ENCODE data around the gene XYLB.

XYLB gene

GRCh38 chr3:38314112-38314763 is 32.3 kb upstream of the XYLB start:
- H3K27ac ChIP-seq: no peak overlapping the region
- H3K27me3 ChIP-seq: no peaks in the 10 kb centered on the region
- TF ChIP-seq CTCF (IDR thresholded peaks at IDR 0.05): no peak
- no peaks in the 10 kb centered on the region for H3K36me3 ChIP-seq
- no peaks in the 10 kb centered on the region for H3K9me3 ChIP-seq
- no peak overlapping the region for H3K4me3 ChIP-seq (ENCODE audit: low read depth in 1 of 2, low read length in 1 of 2)
- H3K4me1 ChIP-seq (ENCODE audit: control insufficient read depth in 1 of 2, insufficient read depth in 1 of 2, low read depth in 1 of 2, low read length in 1 of 2): peaks cover 43 to 59% of the 10 kb centered on the region in 2 experiments

- H3K36me3 ChIP-seq: no peaks in the 10 kb centered on the region
- no peak overlapping the region for H3K4me3 ChIP-seq (ENCODE audit: low read depth in 1 of 2, low read length in 1 of 2)
- no peak for TF ChIP-seq CTCF (IDR thresholded peaks at IDR 0.05)
- H3K4me1 ChIP-seq (ENCODE audit: control insufficient read depth in 1 of 2, insufficient read depth in 1 of 2, low read depth in 1 of 2, low read length in 1 of 2): peaks cover 43 to 59% of the 10 kb centered on the region in 2 experiments
- H3K27ac ChIP-seq: no peak overlapping the region
- H3K9me3 ChIP-seq: no peaks in the 10 kb centered on the region
- no peaks in the 10 kb centered on the region for H3K27me3 ChIP-seq
Measured at GRCh38 chr3:38314764-38315487, 31.7 kb upstream of the XYLB start.

- TF ChIP-seq CTCF (IDR thresholded peaks at IDR 0.05): no peak
- Histone ChIP-seq H3K4me1 (ENCODE audit: control insufficient read depth in 1 of 2, insufficient read depth in 1 of 2, low read depth in 1 of 2, low read length in 1 of 2) (peaks cover 41 to 55% of the 10 kb centered on the region in 2 experiments), H3K27ac (no peak overlapping the region), H3K27me3 (no peaks in the 10 kb centered on the region), H3K4me3 (ENCODE audit: low read depth in 1 of 2, low read length in 1 of 2) (no peak overlapping the region), H3K36me3 (no peaks in the 10 kb centered on the region), H3K9me3 (no peaks in the 10 kb centered on the region)
Measured at GRCh38 chr3:38315488-38316230, 30.9 kb upstream of the XYLB start.

- Histone ChIP-seq H3K36me3 (no peaks in the 10 kb centered on the region), H3K4me1 (ENCODE audit: control insufficient read depth in 1 of 2, insufficient read depth in 1 of 2, low read depth in 1 of 2, low read length in 1 of 2) (peaks cover 31 to 46% of the 10 kb centered on the region in 2 experiments), H3K27ac (peak overlapping the region; percentile 64), H3K4me3 (ENCODE audit: low read depth in 1 of 2, low read length in 1 of 2) (no peak overlapping the region), H3K27me3 (no peaks in the 10 kb centered on the region), H3K9me3 (no peaks in the 10 kb centered on the region)
- TF ChIP-seq CTCF (IDR thresholded peaks at IDR 0.05): no peak
Measured at GRCh38 chr3:38316356-38317191, 30.0 kb upstream of the XYLB start.

- no peak for TF ChIP-seq CTCF (IDR thresholded peaks at IDR 0.05)
- Histone ChIP-seq H3K27ac (peak overlapping the region; percentile 64), H3K36me3 (no peaks in the 10 kb centered on the region), H3K4me1 (ENCODE audit: control insufficient read depth in 1 of 2, insufficient read depth in 1 of 2, low read depth in 1 of 2, low read length in 1 of 2) (peaks cover 27 to 40% of the 10 kb centered on the region in 2 experiments), H3K9me3 (no peaks in the 10 kb centered on the region), H3K4me3 (ENCODE audit: low read depth in 1 of 2, low read length in 1 of 2) (no peak overlapping the region), H3K27me3 (no peaks in the 10 kb centered on the region)
Measured at GRCh38 chr3:38317192-38317759, 29.3 kb upstream of the XYLB start.

Measured in neutrophil (primary cell).